Astrocyte (in vitro differentiated cells and primary cell): Measurements from ENCODE around the gene CCNA1.

Source experiments
- EZH2 ChIP-seq: IDR thresholded peaks from 2 replicates; pipeline ENCODE4 v1.6.1; 2012; ENCODE audit warnings: mild to moderate bottlenecking, low read length, inconsistent platforms; ENCODE audit not compliant: insufficient read depth
- TF ChIP-seq, protein P1 (sequence below): IDR thresholded peaks from 2 replicates; pipeline ENCODE4 v1.5.1; 2011; ENCODE audit warnings: low read depth, mild to moderate bottlenecking, inconsistent platforms, low read length, moderate library complexity; ENCODE audit not compliant: insufficient read depth

DNA sequence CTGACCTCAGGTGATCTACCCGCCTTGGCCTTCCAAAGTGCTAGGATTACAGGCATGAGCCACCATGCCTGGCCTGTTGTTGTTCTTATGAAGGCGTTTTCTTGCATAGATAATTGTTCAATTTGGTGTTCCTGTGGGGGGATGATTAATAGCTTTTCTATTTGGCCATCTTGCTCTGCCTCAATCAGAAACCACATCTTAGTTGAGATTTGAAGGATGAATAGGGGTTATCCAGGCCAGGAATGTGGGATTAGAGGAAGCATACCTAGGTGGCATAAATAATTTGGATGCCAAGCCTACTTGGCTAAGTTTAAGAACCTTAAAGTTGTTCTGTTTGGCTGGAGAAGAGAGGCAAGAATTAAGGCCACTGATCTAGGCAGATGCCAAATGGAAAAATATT, 44.4 kb downstream of the CCNA1 start:
- TF ChIP-seq, protein P1, sequence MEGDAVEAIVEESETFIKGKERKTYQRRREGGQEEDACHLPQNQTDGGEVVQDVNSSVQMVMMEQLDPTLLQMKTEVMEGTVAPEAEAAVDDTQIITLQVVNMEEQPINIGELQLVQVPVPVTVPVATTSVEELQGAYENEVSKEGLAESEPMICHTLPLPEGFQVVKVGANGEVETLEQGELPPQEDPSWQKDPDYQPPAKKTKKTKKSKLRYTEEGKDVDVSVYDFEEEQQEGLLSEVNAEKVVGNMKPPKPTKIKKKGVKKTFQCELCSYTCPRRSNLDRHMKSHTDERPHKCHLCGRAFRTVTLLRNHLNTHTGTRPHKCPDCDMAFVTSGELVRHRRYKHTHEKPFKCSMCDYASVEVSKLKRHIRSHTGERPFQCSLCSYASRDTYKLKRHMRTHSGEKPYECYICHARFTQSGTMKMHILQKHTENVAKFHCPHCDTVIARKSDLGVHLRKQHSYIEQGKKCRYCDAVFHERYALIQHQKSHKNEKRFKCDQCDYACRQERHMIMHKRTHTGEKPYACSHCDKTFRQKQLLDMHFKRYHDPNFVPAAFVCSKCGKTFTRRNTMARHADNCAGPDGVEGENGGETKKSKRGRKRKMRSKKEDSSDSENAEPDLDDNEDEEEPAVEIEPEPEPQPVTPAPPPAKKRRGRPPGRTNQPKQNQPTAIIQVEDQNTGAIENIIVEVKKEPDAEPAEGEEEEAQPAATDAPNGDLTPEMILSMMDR, result no peak
- no peak for TF ChIP-seq EZH2
